Keratinocyte (primary cell): ENCODE data around the gene CTDSP1.

ENCODE experiments used
- EZH2 ChIP-seq: IDR thresholded peaks from one replicate; pipeline ENCODE4 v1.6.1; 2012; ENCODE audit warnings: inconsistent platforms, mild to moderate bottlenecking, low read length, moderate library complexity
- TF ChIP-seq, protein P1 (sequence below), 3 experiments: IDR thresholded peaks in 1 of 3; conservative IDR thresholded peaks in 1 of 3; optimal IDR thresholded peaks in 1 of 3; 2 replicates in 2 of 3; 3 replicates in 1 of 3; pipeline versions ENCODE3 to v1.5.1; 2011; ENCODE audit warnings: low read length in 3 of 3, mild to moderate bottlenecking in 3 of 3, moderate library complexity in 2 of 3, control low read depth in 1 of 3, inconsistent platforms in 1 of 3; ENCODE audit not compliant: insufficient read depth in 2 of 3; ENCODE audit errors: extremely low read depth in 1 of 3

DNA sequence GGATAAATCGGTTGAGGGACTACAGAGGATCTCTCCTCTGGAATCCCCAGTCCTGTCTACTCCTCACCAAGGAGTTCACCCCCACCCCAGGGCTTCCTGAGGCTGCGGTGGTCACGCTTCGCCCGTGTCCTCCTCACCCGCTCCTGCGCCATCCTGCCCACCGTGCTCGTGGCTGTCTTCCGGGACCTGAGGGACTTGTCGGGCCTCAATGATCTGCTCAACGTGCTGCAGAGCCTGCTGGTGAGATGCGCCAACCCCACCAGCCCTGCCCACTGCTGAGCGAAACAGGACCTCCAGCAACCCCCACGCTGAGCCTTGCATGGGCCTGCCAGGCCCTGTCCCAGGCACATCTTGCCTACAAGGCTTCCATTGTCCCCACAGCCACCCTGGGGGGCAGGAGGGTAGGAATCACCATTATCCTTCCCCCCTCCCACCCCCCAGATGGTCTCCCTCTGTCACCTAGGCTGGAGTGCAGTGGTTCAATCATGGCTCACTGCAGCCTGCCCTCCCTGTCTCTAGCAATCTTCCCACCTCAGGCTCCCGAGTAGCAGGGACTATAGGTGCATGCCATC is 6.7 kb upstream of the CTDSP1 start:
- TF ChIP-seq, protein P1, sequence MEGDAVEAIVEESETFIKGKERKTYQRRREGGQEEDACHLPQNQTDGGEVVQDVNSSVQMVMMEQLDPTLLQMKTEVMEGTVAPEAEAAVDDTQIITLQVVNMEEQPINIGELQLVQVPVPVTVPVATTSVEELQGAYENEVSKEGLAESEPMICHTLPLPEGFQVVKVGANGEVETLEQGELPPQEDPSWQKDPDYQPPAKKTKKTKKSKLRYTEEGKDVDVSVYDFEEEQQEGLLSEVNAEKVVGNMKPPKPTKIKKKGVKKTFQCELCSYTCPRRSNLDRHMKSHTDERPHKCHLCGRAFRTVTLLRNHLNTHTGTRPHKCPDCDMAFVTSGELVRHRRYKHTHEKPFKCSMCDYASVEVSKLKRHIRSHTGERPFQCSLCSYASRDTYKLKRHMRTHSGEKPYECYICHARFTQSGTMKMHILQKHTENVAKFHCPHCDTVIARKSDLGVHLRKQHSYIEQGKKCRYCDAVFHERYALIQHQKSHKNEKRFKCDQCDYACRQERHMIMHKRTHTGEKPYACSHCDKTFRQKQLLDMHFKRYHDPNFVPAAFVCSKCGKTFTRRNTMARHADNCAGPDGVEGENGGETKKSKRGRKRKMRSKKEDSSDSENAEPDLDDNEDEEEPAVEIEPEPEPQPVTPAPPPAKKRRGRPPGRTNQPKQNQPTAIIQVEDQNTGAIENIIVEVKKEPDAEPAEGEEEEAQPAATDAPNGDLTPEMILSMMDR (optimal IDR thresholded peaks at IDR 0.05 in 1 of 3, IDR thresholded peaks at IDR 0.05 in 1 of 3, conservative IDR thresholded peaks at IDR 0.05 in 1 of 3; ENCODE audit: extremely low read depth in 1 of 3, insufficient read depth in 2 of 3, low read length in 3 of 3), result no peak
- TF ChIP-seq EZH2, result no peak
